NOMO-1 (cell line): ENCODE results near the gene TECR.
A peak's percentile ranks its signal among the peaks of the same experiment; 100 is the strongest.
"Not testable (repeated sequence)": the region's sequence is repeated elsewhere in the genome, so short reads cannot be mapped to it uniquely, and the experiment has no call there.

ENCODE experiments used
- DNase-seq, 2 experiments: peaks; one replicate each; lab custom pipeline; 2025; ENCODE audit not compliant: unreplicated experiment in 2 of 2; lab: John Stamatoyannopoulos, UW

TECR gene

DNA sequence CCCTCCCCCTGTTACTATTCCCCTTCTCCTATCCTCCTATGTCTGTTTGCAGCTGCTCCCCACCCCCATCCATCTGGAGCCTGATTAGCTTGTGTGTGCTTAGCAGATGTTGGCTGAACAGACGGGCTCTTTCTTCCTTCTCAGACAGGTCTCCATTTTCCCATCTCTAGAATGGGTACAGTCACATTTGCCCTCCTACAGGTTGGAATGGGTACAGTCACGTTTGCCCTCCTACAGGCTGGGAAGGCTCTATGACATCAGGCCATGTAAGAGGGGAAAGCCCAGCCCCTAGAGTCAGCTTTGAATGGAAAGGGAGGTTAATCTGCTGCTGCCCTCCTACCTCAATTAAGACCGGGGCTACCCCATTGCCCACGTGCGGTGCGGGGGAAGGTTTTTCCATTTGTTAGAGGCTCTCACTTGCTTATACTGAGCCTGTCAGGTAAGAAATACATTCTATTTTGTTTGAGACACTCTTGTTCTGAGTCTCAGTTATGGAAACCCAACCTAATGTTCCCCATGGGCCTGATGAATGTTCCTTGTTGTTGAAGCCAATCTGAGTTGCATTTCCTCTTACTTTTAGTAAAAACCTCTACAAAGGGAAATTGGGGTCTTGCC, 51.3 kb downstream of the TECR start:
- DNase-seq, result no peak

DNA sequence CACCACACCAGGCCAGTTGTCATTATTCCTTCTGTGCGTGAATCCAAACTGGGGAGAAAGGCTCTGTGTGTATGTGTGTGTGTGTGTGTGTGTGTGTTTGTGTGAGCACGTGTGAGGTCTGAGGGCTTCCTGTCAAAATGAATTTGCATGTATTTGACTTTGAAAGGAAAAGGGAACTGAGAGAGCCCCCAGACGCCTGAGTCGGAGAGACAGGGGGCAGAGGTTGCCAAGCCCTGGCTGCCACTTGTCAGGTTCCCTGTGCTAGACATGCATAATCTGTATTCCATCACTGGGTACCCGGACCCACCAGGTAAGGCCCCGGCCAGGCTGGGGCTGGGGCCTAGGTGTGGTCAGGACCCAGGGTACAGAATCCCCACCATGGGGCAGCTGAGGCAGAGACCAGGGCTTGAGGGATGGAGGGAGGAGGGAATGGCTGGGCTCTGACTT, 53.5 kb downstream of the TECR start, which contains the start of gene CLEC17A:
Gene CLEC17A, plus strand, starts transcription at position 191 of the 447 bp plus-strand sequence. Its CDS starts 77 bp downstream, at position 268.
- peak; percentile 68 to 69 for DNase-seq

DNA sequence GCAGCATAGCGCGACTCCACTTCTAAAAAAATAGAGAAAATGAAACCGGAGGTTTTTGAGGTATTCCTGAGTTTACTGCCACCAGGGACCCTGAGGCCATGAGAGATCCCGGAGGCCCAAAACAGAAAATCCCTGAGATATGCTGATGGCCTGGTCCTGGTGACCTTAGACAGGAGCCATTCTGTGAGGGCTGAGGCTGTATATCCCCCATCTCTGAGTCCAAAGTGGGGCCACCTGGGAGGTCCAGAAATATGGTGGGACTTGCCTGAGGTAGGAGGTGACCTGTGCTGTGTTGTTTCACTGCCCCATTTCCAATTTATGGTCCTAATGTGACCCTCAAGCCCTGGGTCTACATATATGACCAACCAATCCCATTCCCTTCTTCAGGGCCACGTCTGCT, 55.0 kb downstream of the TECR start:
- not testable (repeated sequence) for DNase-seq

DNA sequence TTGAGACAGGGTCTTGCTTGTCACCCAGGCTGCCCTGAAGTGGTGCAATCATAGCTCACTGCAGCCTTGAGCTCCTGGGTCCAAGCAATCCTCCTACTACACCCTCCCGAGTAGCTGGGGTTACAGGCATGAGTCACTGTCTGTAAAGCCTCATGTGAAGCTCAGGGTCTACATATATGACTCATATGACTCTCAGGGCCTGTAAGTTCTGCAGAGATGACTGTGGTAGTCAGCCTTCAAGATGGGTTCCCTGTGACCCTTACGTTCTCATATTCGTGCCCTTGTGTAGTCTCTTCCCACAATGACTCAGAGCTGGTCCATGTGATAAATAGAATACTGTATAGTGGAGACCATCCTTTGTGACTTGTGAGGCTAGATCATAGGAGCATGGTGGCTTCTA, 55.8 kb downstream of the TECR start:
- DNase-seq, result peak in 1 of 2 experiments; percentile 23

DNA sequence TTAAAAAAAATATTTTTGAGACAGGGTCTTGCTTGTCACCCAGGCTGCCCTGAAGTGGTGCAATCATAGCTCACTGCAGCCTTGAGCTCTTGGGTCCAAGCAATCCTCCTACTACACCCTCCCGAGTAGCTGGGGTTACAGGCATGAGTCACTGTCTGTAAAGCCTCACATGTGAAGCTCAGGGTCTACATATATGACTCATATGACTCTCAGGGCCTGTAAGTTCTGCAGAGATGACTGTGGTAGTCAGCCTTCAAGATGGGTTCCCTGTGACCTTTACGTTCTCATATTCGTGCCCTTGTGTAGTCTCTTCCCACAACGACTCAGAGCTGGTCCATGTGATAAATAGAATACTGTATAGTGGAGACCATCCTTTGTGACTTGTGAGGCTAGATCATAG, 60.0 kb downstream of the TECR start:
- not testable (repeated sequence) for DNase-seq

DNA sequence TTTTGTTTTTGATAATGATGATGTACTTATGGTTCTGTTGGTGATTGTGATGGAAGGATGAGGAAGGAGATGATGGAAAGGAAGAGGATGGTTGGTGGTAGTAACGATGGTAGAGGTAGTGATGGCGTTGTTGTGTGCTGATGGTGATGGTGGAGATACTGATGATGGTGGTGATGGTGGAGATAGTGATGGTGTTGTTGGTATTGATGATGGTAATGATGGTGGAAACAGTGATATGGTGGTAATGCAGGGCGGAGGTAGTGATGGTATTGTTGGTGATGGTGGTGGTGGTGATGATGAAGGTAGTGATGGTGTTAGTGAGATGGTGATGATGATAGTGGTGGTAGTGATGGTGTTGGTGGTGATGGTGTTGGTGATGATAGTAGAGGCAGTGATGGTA, 66.2 kb downstream of the TECR start:
- DNase-seq, result no peak

DNA sequence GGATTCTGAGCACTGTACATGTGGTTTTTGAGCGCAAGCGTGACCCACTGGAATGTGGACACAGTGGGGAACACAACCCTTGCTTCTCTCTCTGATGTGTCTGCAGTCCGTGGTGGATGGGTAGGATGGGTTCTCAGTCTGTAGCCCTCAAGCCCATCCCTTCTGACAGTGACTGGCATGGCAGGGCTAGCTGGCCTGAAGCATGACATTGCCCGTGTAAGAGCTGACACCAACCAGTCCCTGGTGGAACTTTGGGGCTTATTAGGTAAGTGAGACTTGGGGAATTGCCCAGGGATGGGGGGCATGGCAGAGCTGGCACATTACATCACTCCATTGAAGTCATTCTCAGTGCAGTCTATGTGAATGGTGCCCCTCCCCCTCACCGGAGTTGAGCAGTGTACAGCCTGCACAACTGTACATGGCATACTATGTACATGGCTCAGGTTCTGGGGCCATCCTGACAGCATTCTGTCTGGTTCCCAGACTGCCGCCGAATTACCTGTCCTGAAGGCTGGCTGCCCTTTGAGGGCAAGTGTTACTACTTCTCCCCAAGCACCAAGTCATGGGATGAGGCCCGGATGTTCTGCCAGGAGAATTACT, 70.3 kb downstream of the TECR start:
- DNase-seq, result no peak

DNA sequence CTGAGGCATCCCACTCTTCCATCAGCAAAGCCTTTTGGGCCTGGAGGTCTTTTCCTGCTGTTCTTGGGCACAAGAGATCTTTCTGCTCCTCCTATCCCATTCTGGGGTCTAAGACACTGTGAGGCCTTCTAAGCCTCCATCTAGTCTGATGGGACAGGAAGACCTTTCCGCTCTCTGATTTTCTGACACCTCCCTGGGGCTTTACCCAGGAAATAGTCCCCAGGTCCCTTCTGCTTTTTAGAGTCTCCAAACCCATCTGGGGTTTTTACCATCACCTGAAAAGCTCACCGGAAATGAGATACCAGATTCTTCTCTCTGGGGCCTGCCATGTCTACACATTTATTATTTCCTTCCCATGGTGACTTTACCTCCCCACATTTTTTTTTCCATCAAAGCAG, 74.6 kb downstream of the TECR start:
- no peak for DNase-seq

DNA sequence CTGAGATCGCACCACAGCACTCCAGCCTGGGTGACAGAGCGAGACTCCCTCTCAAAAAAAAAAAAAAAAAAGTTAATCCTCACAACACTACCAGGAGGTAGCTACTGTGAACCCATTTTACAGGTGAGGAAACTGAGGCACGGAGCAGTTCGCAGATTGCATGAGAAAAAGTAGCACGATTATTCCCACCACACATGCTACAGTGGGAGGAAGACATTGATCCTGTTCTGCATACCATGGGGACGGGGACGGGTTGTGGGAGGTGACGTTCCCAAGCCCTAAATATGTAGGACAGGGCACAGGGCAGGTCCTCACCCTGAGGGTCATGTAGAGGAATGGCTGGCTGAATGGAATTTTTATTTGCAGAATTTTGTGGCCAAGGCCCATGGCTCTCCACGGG, 77.2 kb downstream of the TECR start:
- no peak for DNase-seq

DNA sequence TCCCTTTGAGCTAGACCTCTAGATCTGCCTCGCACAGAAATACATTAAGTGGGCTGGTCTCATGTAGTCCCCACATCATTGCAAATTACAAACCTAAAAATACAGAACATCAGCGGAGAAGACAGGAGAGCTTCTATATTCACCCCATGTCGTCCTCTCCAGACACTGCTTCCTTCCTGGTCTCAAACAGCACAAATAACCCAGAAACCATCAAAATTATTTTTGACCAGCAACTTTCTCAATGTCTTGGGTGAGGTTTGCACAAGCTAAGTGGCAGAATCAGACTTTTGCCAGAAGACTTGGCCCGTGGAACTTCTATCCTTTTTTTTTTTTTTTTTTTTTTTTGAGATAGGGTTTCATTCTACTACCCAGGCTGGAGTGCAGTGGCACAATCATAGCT, 81.7 kb downstream of the TECR start:
- DNase-seq, result peak in 1 of 2 experiments; percentile 60

DNA sequence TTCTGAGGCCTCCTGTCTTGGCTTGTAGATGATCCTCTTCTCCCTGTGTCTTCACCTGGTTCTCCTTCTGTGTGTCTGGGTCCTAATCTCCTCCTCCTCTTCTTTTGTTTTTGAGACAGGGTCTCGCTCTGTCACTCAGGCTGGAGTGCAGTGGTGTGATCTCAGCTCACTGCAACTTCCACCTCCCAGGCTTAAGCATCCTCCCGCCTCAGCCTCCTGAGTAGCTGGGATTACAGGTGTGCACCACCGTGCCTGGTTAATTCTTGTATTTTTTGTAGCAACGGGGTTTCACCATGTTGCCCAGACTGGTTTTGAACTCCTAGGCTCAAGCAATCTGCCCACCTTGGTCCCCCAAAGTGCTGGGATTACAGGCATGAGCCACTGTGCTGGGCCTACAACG, 82.8 kb downstream of the TECR start:
- not testable (repeated sequence) for DNase-seq

DNA sequence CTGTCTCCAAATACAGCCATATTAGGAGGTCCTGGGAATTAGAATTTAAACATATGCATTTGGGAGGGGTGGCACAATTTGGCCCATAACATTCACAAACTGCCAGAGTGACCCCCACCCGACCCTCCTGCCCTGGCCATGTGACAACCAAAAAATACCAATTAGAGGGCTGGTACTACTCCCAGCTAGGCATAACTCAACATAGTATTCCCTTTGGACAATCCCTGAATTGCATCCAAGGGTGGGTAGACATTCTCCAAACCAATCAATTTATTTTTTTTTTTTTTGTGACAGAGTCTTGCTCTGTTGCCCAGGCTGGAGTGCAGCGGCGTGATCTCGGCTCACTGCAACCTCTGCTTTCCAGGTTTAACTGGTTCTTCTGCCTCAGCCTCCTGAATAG, 83.3 kb downstream of the TECR start:
- no peak for DNase-seq

DNA sequence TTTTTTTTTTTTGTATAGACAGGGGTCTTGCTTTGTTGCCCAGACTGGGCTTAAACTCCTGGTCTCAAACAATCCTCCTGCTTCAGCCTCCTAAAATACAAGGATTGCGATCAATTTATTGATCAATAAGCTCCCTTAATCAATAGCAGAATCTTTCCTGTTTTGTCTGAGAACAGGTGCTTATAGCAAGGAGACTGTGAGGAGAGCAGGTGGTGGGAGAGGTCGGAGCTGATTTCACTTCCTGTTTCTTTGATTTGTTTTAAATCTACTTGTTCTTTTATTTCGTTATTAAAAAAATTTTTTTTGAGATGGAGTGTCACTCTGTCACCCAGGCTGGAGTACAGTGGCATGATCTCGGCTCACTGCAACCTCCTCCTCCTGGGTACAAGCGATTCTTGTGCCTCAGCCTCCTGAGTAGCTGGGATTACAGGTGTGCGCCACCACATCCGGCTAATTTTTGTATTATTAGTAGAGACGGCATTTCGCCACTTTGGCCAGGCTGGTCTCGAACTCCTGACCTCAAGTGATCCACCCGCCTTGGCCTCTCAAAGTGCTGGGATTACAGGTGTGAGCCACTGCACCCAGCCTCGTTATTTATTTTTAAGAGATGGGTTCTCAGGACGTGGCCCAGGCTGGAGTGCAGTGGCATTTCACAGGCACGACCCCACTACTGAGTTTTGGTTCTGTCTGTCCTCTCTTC, 84.2 kb downstream of the TECR start:
- DNase-seq, result peak in 1 of 2 experiments; percentile 19

DNA sequence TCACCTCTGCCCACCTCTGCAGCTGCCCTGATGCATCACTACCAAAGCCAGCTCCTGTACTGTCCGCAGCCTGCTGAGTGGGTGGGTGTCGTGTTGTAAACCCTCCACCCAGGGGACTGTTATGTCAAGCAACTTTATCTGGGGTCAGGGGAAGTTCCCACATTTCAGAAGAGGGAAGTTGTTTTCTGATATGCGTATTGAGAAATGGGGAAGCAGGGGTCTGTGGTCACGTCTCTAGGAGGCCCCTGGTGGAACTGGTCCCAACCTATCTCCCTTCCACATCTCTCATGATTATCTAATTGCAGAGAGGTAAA, 84.7 kb downstream of the TECR start:
- peak; percentile 74 to 95 for DNase-seq
